HG03457 (cell line): ENCODE data around the gene CAMK2B.

ENCODE experiments used
- ATAC-seq: cut with Tn5 transposase; IDR thresholded peaks from one replicate; pipeline ENCODE4 v1.9.1; 2021; ENCODE audit warnings: moderate number of reproducible peaks; ENCODE audit not compliant: unreplicated experiment

CAMK2B gene

DNA sequence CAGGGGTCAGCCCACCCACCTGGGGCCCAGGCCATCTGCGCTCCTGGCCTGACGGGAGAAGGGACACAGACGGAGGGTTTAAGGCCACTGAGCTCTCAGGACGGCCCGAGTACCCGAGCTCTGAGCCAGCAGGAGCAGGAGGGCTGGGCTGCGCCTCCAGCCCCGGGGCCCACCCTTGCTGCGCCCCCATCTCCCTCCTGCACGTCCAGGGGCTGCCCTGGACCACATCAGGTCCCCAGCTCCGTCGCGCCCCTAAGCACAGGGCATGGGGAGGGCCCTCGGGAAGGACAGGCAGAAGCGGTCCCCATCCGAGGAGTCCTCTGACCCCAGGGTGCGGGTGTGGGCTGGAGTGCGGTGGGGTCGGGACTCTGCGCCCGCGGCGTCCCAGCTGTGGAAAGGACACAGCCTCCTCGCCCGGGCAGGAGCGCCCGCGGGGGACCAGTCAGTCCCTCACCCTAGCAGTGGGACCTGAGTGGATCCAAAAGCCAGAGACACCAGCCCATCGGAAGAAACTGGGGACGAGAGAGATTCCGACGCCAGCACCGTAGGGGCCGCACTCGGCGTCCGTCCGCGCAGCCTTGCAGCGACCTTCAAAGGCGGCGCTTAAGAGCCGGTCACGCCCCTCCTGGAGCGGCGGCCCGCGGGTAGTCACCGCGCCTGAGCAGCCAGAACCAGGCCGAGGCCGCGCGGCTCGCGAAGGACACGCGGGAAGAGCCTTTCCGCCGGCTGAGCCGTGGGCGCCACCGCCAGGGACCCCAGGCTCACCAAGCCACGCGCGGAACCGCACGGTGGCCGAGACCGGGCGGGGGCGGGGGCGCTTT is 15.9 kb downstream of the CAMK2B start:
- ATAC-seq: no peak

DNA sequence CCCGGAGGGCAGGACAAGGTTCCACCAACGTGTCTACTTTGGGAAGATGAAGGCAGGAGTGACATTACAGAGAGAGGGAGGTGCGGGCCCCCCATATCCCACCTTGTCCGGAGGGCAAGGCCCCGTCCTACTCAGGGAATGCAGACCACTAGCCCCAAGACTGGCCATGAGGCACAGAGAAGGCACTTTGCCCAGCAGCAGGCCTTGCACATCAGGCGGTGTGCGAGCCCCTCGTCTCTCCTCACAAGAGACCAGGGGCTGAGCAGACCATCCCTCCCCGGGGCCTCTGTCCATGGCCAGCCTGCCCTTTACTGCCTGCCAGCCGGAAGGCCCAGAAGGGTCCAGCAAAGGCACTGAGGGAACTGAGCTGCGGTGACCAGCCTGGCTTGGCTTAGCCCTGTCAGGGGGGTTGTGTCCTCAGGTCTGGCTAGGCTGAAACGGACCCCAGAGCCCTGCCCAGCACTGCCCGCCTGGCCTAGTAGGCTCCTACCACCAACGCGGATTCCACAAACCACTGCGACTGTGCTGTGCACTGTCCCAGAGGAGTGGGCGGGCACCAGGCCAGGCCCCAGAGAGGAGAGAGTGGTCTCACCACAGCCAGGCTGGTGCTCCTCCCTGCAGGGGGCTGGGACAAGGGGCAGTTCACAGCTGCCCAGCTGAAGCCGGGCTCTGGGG is 16.7 kb downstream of the CAMK2B start:
- ATAC-seq: no peak

DNA sequence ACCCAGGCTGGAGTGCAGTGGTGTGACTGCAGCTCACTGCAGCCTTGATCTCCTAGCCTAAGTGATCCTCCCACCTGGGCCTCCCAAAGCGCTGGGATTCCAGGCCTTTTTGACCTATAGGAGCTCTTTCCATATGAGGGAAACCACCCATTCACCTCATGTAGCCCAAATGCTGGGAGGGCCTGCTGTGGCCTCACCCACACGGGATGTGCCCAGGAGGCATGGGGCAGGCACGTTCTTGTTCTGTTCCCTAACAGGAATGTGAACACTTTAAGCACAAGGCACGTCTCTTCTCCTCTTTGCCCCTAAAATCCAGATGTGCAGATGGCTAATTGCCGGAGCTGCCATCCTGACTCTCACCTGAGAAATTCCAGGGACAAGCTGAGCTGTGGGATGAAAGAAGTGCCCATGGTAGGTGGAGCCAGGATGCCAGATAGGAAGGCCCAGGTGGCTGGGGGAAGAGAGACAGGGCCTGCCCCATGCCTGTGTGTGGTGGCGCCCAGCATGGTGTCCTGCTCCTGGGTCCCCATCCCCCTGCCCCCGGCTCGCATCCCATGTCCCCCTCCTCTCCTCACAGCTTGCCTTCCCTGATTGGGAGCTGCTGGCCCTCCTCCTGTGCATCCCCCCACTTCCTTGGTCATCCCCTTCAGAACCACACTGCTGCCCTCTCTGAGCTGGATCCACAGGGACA is 17.3 kb downstream of the CAMK2B start:
- no peak for ATAC-seq

DNA sequence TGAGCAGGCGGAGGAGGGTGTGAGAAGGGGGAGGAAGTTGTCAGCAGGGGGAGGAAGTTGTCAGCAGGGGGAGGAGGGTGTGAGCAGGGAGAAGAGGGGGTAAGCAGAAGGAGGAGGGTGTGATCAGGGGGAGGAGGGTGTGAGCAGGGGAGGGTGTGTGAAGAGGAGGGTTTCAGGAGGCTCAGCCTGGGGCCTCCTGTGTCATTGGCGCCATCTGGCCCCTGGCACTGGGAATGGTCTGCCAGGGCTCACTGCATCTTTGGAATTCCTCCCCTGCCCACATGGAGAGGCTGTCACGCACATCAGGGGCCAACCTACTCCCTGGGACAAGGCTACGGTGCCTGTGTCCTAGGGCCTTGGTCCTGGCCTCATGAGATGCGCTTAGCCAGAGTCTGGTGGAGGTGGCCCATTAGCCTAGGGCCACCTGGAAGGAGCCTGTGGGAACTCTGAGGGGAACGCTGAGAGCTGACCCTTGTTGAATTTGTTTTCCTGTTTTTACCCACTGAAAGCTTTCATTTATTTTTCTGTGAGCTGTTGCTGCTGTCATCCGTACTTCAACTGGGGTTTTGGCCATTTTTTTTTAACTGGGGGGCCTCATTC is 18.0 kb downstream of the CAMK2B start:
- no peak for ATAC-seq

DNA sequence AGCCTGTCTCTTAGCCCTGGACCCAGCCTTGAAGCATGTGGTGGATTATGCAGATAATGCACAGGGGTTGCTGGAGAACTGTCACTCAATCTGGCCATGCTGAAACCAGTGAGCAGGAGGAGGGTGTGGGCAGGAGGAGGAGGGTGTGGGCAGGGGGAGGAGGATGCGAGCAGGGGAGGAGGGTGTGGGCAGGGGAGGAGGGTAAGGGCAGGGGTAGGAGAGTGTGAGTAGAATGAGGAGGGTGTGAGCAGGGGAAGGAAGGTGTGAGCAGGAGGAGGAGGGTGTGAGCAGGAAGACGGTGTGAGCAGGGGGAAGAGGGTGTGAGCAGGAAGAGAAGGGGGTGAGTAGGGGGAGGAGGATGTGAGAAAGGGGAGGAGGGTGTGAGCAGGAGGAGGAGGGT is 18.8 kb downstream of the CAMK2B start:
- ATAC-seq: no peak

DNA sequence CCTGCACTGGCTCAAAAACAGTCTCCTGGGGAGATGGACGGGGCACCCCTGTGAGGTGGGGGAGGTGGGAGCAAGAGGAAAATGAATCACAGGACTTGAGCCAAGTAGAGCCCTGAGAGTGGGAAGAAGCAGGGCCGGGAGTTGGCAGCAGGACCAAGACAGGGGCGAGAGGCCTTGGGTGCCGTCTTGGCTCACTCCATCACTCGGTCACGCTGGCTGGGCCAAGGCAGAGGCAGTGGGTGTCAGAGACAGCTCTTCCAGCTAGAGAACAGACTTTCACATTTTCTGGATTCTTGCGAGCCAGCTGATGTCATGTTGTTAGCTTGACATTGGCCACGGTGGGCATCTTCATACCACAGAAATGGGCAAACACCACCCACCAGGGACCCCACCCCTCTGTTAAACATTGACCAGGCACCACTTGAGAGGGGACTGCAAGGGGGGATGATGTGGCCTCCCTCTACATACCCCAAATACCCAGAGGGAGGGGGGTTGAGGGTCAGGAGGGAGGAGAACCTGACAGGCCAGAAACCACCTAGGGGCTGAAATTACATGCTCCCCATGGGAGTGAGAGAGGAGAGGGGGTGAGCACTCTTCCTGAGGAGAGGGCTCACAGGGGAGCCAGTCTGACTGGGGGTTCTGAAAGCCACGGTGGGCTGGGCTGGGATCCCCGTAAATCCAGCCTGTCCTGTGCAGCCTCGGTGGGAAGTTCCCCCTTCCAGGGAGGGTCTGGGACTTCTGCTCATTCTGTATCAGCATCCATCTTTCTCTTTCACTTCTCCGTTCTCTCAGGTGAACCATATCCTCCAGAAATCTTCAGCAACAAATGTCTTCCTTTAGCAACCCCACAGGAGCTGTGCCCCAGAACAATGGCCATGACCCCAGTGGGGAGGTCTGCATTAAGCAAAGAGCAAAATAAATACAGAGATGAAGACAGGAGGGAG is 19.6 kb downstream of the CAMK2B start:
- no peak for ATAC-seq

DNA sequence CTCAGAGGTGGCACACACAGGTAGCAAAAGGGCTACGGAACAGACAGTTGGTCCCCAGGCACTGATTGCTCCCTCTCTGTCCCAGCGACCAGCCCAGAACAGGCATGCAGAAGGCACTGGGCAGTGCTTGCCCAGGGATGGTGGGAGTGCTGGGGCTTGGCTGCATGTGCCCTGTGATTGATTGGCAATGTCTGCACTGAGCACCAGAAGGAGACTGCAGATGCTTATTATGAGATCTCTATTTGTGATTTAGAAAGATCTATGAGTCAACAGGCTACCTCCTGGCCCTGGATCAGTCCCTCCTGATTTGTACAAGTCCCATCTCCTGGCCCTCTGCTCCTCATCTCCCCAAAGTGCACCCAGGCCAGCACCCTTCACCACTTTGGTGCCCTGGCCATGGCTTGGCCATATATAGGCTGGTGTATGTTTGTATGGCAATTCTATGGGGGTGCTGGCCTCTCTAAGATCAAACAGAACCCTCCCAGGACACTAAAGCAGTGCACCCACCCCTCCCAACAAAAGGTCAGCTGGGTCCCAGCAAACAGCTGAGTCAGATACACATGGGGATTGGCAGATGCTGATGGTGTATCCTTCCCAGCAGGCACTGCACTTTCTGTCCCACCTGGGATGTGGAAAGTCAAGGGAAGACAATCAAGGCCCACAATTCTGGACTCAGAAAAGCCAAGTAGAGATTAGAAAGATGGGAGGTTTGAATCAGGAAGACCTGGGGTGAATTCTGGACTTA is 30.9 kb downstream of the CAMK2B start:
- ATAC-seq: no peak

DNA sequence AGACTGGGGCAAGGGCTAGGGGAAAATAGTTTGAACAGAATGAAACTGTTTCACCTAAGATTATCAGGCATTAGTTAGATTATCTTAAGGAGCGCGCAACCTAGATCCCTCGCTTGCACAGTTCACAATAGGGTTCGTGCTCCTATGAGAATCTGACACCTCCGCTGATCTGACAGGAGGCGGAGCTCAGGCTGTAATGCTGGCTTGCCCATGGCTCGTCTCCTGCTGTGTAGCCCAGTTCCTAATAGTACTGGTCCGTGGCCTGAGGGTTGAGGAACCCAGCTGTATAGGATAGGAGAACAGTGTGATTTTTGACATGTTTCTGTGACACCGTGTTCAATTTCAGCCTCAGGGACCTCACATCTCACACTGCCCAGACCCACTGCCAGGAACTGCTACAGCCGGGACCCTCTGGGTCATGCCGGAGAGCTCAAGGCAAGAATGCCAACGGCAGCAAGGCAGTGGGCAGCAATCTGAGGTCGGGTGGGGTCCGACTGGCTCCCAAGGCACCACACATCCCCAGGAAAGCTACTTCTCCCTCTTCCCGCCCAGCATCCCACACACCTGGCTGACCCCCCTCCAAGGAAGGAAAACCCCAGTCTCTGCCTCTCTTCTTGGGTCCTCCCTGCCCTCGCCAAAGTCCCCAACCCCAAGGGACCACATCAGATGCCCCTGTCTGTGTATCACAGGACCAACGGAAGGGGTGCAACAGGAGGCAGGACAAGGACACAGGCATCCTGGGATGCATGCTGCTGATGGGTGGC is 31.7 kb downstream of the CAMK2B start:
- ATAC-seq: no peak

DNA sequence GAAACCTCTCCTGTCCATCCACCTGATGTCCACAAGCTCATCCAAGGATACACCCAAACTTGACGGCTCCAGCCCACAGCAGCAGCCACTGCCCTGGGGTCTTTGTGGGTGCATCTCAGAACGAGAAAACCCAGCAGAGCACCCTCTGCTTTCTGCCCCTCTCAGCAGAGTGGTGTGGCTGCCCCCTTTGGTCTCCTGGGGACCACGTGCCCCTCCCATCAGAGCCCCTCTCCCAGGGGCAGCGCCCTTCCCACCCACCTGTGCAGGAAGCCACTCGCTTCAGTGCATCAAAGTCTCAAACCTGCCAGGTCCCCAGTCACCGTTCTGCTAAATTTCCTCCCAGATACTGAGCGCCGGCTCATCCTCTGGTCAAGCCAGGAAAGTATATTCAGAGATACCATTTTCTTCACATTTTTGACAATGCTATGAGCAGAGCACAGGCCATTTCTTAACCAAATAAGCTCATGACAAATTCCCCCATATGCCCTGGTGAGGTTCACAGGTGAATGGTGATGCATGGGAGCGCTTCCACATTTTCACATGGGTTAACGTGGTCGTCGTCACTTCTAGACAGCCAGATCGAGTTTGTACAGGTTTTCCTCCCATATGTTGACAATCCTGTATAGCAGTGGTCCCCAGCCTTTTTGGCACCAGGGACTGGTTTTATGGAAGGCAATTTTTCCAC is 32.4 kb downstream of the CAMK2B start:
- no peak for ATAC-seq

DNA sequence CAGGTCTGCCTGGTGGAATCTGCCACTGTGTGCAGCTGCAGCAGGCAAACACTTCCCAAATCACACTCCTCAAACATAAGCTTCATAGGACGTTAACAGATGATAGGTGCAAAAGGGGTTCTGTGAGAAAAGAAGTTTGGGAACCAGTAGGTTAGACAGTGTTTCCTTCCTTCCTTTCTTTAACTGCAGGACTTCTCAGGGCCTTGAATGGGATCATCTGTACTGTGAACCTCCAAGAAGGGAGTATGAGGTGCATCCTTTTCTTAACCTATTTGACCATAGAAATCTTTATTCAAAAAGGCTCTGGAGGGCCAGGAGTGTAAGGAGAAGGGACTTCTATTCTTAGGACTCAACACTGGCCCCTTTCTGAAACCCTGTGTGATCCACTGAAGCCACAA is 33.0 kb downstream of the CAMK2B start:
- no peak for ATAC-seq

DNA sequence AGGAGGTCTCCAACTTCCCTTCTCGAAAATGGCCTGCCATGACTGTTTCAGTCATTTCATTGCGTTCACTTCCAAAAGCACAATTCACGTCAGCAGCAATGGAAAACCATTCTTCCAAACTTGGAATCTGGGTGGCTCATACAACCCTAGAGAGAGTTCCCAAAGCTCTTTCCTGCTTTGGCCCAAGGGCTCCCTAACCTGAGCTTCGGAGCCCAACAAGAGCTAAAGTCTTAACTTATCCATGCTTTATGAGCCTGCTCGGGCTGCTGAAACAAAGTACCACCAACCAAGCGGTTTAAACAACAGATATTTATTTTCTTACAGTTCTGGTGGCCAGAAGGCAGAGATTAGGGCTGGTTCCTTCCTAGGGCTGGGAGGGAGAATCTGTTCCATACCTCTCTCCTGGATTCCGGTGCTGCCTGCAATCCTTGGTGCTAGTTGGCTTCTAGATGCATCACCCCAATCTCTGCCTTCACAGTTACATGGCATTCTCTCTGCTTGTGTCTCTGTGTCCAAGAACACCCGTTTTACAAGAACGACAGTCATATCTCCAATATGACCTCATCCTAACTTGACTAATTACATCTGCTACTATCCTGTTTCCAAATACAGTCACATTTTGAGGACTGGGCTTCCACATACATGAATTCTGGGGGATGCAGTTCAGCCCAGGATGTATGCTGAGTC is 33.5 kb downstream of the CAMK2B start:
- no peak for ATAC-seq

DNA sequence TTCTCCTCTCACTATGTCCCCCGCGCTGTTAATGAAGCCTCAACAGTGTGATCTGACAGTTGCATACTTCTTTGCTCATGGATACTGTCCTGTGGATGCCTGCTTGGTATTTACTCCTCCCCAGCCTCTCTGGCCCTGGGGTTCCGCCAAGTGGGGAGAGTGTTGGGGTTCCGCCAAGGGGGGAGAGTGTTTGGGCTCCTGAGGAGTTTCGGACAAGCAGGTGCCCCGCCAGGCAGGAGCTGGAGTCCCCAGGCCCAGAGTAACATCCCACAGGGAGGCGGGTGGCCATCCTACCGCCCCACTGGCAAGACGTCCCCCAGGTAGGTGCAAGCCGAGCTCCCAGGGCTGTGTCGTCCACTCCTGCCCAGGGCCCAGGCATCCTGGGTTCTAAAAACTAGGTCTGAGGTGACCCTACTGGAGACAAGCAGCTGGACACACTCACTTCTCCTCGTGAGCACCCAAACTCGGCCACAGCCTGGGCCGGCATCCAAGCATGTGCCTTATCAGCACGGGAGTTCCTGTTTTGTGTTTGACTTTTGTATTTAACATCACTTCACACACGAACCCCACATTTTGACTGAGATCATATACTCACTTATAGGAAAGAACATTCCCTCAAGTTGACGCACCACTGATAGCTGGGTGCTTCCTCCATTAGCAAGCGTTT is 34.2 kb downstream of the CAMK2B start:
- no peak for ATAC-seq

DNA sequence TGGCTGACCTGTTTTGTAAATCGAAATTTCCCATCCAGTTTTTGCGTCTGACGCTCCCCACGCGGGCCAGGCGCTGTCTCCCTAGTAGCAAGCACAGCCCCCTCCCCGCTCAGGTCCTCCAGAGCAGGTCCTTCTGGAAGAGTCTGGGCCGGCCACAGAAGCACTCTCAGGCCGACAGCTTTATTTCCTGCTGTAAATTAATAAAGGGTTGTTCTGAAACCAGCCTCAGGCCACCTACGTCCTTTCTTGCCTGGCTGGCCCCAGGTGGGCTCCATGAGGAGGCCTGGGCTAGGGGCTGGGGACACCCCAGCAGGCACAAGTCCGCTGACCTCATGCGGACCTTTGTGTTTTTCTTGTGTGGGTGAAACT is 35.2 kb downstream of the CAMK2B start:
- ATAC-seq: no peak

DNA sequence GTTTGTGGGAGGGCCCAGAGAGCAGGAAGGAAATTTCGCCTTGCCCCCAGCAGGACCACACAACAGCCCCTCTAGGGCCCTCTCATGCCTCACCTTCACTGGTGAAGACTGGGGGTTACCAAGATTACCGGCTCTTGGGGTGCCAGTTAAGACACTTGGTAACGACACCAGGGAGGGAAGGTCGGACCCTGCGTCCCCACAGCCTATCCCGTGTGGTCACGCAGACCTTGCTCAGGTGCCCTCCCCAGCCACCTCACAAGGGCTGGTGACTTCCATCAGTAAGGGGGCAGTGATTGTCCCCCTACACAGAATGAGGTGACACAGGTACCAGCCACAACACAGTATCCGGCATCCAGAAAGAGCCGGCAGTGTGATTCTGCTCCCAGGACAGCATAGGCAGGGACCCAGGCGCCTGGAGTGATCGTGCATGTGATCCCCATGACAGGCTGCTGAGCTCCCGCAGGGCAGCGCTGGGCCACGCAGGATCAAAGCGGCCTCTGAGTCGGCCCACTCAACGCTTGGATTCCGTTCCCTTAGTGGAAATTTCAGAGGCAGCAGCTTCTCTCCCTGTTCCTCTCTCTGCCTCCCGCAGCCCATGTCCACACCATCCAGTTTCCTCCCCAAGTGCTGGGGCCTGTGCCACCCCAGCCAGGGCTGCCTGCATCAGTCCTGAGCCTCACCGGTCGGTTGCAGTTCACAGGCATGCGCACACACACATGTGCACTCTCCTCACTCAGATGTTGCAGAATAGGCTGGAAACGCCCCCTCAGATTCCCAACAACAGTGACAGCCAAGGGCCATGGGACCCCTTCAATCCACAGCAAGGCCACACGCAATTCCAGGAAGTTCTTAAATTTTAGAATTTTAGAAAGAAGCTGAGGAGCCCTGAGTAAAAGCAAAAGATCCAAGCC is 35.8 kb downstream of the CAMK2B start:
- ATAC-seq: no peak

DNA sequence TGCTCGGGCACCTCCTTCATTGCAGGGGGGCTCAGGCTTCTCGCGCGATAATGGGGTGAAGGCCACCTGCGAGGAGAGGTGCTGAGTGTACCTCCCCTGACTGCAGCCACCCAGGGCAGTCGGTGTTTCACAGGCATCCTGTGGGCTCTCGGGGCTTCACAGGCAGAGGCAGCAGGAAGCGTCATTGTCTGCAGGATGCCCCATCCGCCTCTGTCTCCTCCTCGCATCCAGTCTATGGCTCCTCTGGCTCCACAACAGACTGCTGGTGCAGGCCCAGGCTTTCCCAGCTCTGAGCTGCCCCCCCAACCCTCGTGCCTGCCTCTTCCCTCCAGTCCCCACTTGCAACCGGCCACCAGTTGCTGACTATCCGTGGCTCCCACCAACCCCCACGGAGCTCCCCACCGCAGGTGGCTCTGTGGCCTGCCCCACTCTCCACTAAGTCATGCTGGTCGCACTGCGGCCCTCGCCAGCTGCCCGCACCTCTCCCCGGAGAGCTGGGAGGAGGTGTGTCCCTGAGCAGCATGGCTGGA is 36.5 kb downstream of the CAMK2B start:
- no peak for ATAC-seq

DNA sequence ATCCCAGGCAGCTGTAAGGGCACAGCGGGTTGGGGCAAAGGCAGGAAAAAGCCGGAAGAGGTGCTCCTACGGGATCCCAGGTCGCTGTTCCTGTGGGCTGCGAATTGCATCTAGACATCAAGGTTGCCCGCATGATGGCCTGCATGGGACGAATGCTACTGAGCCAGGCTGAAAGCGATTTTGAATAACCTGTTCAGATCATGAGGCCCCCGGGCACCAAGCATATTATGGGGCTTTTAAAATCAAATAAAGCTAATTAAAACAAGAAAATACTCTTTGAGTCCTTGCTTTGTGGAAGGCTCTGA is 37.1 kb downstream of the CAMK2B start:
- no peak for ATAC-seq
